ENCODE measurements around the gene ZBTB39.
"Not testable (repeated sequence)": the region's sequence is repeated elsewhere in the genome, so short reads cannot be mapped to it uniquely, and the experiment has no call there.

DNA sequence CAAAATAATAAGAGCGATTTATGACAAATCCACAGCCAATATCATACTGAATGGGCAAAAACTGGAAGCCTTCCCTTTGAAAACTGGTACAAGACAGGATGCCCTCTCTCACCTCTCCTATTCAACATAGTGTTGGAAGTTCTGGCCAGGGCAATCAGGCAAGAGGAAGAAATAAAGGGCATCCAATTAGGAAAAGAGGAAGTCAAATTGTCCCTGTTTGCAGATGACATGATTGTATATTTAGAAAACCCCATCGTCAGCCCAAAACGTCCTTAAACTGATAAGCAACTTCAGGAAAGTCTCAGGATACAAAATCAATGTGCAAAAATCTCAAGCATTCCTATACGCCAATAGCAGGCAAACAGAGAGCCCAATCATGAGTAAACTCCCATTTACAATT is 44.1 kb downstream of the ZBTB39 start:
- TF ChIP-seq EP300, POLR2AphosphoS5 (IDR thresholded peaks at IDR 0.05): not testable (repeated sequence)

Measured in suprapubic skin (tissue), 4 donors.